Skin of body (tissue), 2 donors: ENCODE measurements around the gene SPACA1. TPM values are rescaled to one million over a fixed set of nuclear protein-coding genes. Genes with fewer than 3 reads are reported as not detected.
"Not testable (repeated sequence)": the region's sequence is repeated elsewhere in the genome, so short reads cannot be mapped to it uniquely, and the experiment has no call there.

ENCODE experiments used
- DNase-seq: peaks from one replicate; lab custom pipeline; 2025; lab: John Stamatoyannopoulos, UW
- total RNA-seq: library from RNA; depleted of rRNA; stranded (reverse); fragments of >200 nt; gene quantifications from one replicate; pipeline ENCODE4 v1.2.3, GENCODE V29; 2014

Gene SPACA1
- not detected for total RNA-seq

- no peak for DNase-seq
Measured at GRCh38 chr6:88047510-88048150, at the start of gene SPACA1. Gene SPACA1 (plus strand): TSS chr6:88047841. CDS start chr6:88047906, 65 bp downstream.

GRCh38 chr6:88000713-88001112 is 46.9 kb upstream of the SPACA1 start:
- no peak for DNase-seq

GRCh38 chr6:88001279-88001678 is 46.4 kb upstream of the SPACA1 start:
- not testable (repeated sequence) for DNase-seq

- DNase-seq: no peak
Measured at GRCh38 chr6:88004707-88005106, 42.9 kb upstream of the SPACA1 start.

GRCh38 chr6:88006557-88006956 is 41.1 kb upstream of the SPACA1 start:
- DNase-seq: no peak

GRCh38 chr6:88008411-88008810 is 39.2 kb upstream of the SPACA1 start:
- DNase-seq: no peak

GRCh38 chr6:88008831-88009231 is 38.8 kb upstream of the SPACA1 start:
- no peak for DNase-seq

- no peak for DNase-seq
Measured at GRCh38 chr6:88013015-88013414, 34.6 kb upstream of the SPACA1 start.

GRCh38 chr6:88013554-88013953 is 34.1 kb upstream of the SPACA1 start:
- no peak for DNase-seq

GRCh38 chr6:88020439-88020838 is 27.2 kb upstream of the SPACA1 start:
- no peak for DNase-seq

GRCh38 chr6:88024696-88025095 is 22.9 kb upstream of the SPACA1 start:
- no peak for DNase-seq

- no peak for DNase-seq
Measured at GRCh38 chr6:88031550-88031949, 16.1 kb upstream of the SPACA1 start.

GRCh38 chr6:88044530-88044929 is 3.1 kb upstream of the SPACA1 start:
- DNase-seq: no peak

GRCh38 chr6:88045521-88046136 is 2.0 kb upstream of the SPACA1 start:
- DNase-seq: no peak

GRCh38 chr6:88048578-88048977 is 937 bp downstream of the SPACA1 start:
- no peak for DNase-seq

GRCh38 chr6:88050140-88050818 is 2.6 kb downstream of the SPACA1 start:
- DNase-seq: no peak

GRCh38 chr6:88059191-88059590 is 11.6 kb downstream of the SPACA1 start:
- DNase-seq: no peak

GRCh38 chr6:88062376-88062775 is 14.7 kb downstream of the SPACA1 start:
- DNase-seq: no peak

- no peak for DNase-seq
Measured at GRCh38 chr6:88072462-88072861, 24.8 kb downstream of the SPACA1 start.

GRCh38 chr6:88074791-88075190 is 27.1 kb downstream of the SPACA1 start:
- DNase-seq: no peak

GRCh38 chr6:88077305-88077704 is 29.7 kb downstream of the SPACA1 start:
- DNase-seq: no peak

GRCh38 chr6:88086792-88087191 is 39.2 kb downstream of the SPACA1 start:
- no peak for DNase-seq

GRCh38 chr6:88089708-88090107 is 42.1 kb downstream of the SPACA1 start:
- no peak for DNase-seq
